Body of pancreas (tissue), 4 donors: ENCODE results near the gene C19orf85. TPM values are rescaled to one million over a fixed set of nuclear protein-coding genes. Genes with fewer than 3 reads are reported as not detected.

ENCODE experiments used
- ATAC-seq: fragments of 150-250 bp; one replicate; pipeline ENCODE4 v1.9.1; 2016
- DNase-seq, 4 donors: peaks; one replicate each; pipeline ENCODE4 v3.0.0-alpha.2; 2019
- H3K27ac ChIP-seq, 4 donors: fragments of 200-600 bp; sonication (generic); 1 replicate in 3 of 4; 2 replicates in 1 of 4; pipeline versions ENCODE4 v1.5.1 to v1.6.1; 2016 to 2019; ENCODE audit warnings: mild to moderate bottlenecking in 1 of 4, mixed read lengths in 1 of 4, moderate library complexity in 1 of 4
- H3K27me3 ChIP-seq, 2 donors: fragments of 200-600 bp; sonication (generic); one replicate each; pipeline ENCODE4 v1.6.0; 2016; ENCODE audit warnings: mild to moderate bottlenecking in 1 of 2
- H3K36me3 ChIP-seq, 2 donors: fragments of 200-600 bp; sonication (generic); replicated peaks in 1 of 2; 2 replicates each; pipeline ENCODE4 v1.5.1; 2016; ENCODE audit warnings: low read depth in 2 of 2; ENCODE audit not compliant: insufficient read depth in 1 of 2
- H3K4me1 ChIP-seq: fragments of 200-600 bp; sonication (generic); one replicate; pipeline ENCODE4 v1.6.0; 2016
- H3K4me3 ChIP-seq, 2 donors: fragments of 200-600 bp; sonication (generic); 1 replicate in 1 of 2; 2 replicates in 1 of 2; pipeline ENCODE4 v1.5.1; 2016 to 2019
- H3K9me3 ChIP-seq, 3 donors: fragments of 200-600 bp; sonication (generic); 1 replicate in 2 of 3; 2 replicates in 1 of 3; pipeline ENCODE4 v1.5.1; 2016
- CTCF ChIP-seq, 7 experiments: fragments of 450-650 bp in 4 of 7; fragments of 200-600 bp in 3 of 7; sonication (generic) in 3 of 7; IDR thresholded peaks; one replicate each; pipeline ENCODE4 v1.5.1; 2016 to 2019; ENCODE audit warnings: antibody characterized with exemption in 7 of 7
- POLR2A ChIP-seq, 3 donors: fragments of 450-650 bp; IDR thresholded peaks; one replicate each; pipeline ENCODE4 v1.6.1; 2016; ENCODE audit warnings: antibody characterized with exemption in 3 of 3, mild to moderate bottlenecking in 2 of 3
- whole genome bisulfite sequencing, 2 donors: methylation state at CpG; one replicate each; pipeline ENCODE4 v1.1.5; 2017; 5-methylcytosine and 5-hydroxymethylcytosine counted together
- intact Hi-C: fragments of 100-400 bp; cut with DNase I; formaldehyde crosslinking; loops from one replicate; pipeline ENCODE4 v1.15.1; 2023
- total RNA-seq, 2 donors: library from RNA; depleted of rRNA; stranded (reverse); fragments of >200 nt; gene quantifications; one replicate each; pipeline ENCODE4 v1.1.0, GENCODE V29; 2016

Gene C19orf85
- total RNA-seq, 2 donors from 2014 or later, result not detected

- Histone ChIP-seq H3K36me3 (no peaks in the 10 kb centered on the region), H3K4me3 (no peak overlapping the region), H3K27me3 (peaks cover 0 to 20% of the 10 kb centered on the region in 2 donors), H3K27ac (no peak overlapping the region), H3K9me3 (no peaks in the 10 kb centered on the region), H3K4me1 (no peaks in the 10 kb centered on the region)
- ATAC-seq (no peak), DNase-seq (no peak)
- intact Hi-C loops, result no loop called here
- TF ChIP-seq POLR2A (IDR thresholded peaks at IDR 0.05) (no peak), CTCF (IDR thresholded peaks at IDR 0.05) (no peak)
- 22 to 23% methylated on average over 18 of the region's 18 CpGs for WGBS, 2 donors
Observed at GRCh38 chr19:55443824-55444480, 20.6 kb downstream of the C19orf85 start.

GRCh38 chr19:55443045-55443823, 21.3 kb downstream of the C19orf85 start, which contains the start of gene SHISA7:
Gene SHISA7, minus strand, starts transcription at chr19:55443300. Its CDS starts 437 bp downstream, at chr19:55442863.
- TF ChIP-seq POLR2A (IDR thresholded peaks at IDR 0.05) (no peak), CTCF (IDR thresholded peaks at IDR 0.05) (no peak)
- peaks cover 0 to 23% of the 10 kb centered on the region in 2 donors for H3K27me3 ChIP-seq
- H3K36me3 ChIP-seq, result no peaks in the 10 kb centered on the region
- no peak within 1 kb of the TSS for H3K27ac ChIP-seq
- H3K9me3 ChIP-seq, result no peaks in the 10 kb centered on the region
- WGBS, 2 donors, result 1 to 3% methylated on average over 40 to 43 of the region's 43 CpGs
- DNase-seq (no peak), ATAC-seq (no peak)
- no peak within 1 kb of the TSS for H3K4me3 ChIP-seq
- intact Hi-C loops, result no loop called here
- no peaks in the 10 kb centered on the region for H3K4me1 ChIP-seq

GRCh38 chr19:55442372-55442961, 22.1 kb downstream of the C19orf85 start:
- TF ChIP-seq POLR2A (IDR thresholded peaks at IDR 0.05) (no peak), CTCF (IDR thresholded peaks at IDR 0.05) (no peak)
- Histone ChIP-seq H3K27ac (no peak overlapping the region), H3K9me3 (no peaks in the 10 kb centered on the region), H3K4me1 (no peaks in the 10 kb centered on the region), H3K27me3 (peaks cover 0 to 26% of the 10 kb centered on the region in 2 donors), H3K4me3 (no peak overlapping the region), H3K36me3 (no peaks in the 10 kb centered on the region)
- DNase-seq (no peak), ATAC-seq (no peak)
- intact Hi-C loops, result no loop called here
- 0 to 2% methylated on average over 18 to 48 of the region's 72 CpGs for WGBS, 2 donors

- 2 to 6% methylated on average over 7 to 39 of the region's 39 CpGs for WGBS, 2 donors
- no peak overlapping the region for H3K27ac ChIP-seq
- intact Hi-C loops, result no loop called here
- ATAC-seq, result no peak
- no peak for TF ChIP-seq POLR2A (IDR thresholded peaks at IDR 0.05)
- no peak for TF ChIP-seq CTCF (IDR thresholded peaks at IDR 0.05)
- H3K9me3 ChIP-seq, result no peaks in the 10 kb centered on the region
- H3K36me3 ChIP-seq, result no peaks in the 10 kb centered on the region
- H3K27me3 ChIP-seq, result peaks cover 0 to 26% of the 10 kb centered on the region in 2 donors
- no peak overlapping the region for H3K4me3 ChIP-seq
- H3K4me1 ChIP-seq, result no peaks in the 10 kb centered on the region
- no peak for DNase-seq
Observed at GRCh38 chr19:55441692-55442321, 22.7 kb downstream of the C19orf85 start.
